Measurements from ENCODE around the gene ACADVL.

Gene ACADVL

DNA sequence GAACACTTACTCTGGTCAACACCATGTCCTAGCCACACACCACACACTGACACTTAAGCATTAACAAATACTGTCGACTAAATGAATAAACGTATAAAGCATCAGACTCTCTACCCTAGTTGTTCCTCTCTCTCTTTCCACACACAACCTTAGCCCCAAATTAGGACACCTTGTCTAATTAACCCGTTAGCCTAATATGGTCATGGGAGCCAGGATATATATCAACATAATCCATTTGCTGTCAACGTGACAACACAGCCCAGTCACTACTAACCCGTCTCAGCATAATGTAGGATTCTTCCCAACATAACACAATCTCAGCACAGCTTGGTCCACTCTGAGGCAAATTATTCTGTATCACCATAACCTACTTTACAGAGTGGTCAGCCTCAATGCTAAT is 12.4 kb downstream of the ACADVL start:
- DNase-seq (ENCODE audit: low spot score), result no peak
- H2AK5ac ChIP-seq (ENCODE audit: low read depth, low read length), result no peak overlapping the region
- H3K4me3 ChIP-seq (ENCODE audit: low read length in 2 of 2), result peak overlapping the region in 1 of 2 donors; percentile 97
- H2BK120ac ChIP-seq (ENCODE audit: low read depth, low read length), result no peak overlapping the region
- no peak overlapping the region for H3K18ac ChIP-seq (ENCODE audit: low read length)
- no peak overlapping the region for H4K8ac ChIP-seq (ENCODE audit: low read depth, low read length)
- no peak overlapping the region for H2AFZ ChIP-seq (ENCODE audit: low read length)
- H3K27me3 ChIP-seq (ENCODE audit: control insufficient read depth in 3 of 3, insufficient read depth in 3 of 3, low read depth in 1 of 3, low read length in 3 of 3), result no peaks in the 10 kb centered on the region
- no CpG with 5 or more reads among the region's 5 CpGs for WGBS, 2 donors (ENCODE audit: extremely low coverage in 2 of 2, insufficient read length in 2 of 2, insufficient replicate concordance in 1 of 2)
- H3K9ac ChIP-seq (ENCODE audit: low read depth, low read length, poor library complexity), result no peak overlapping the region
- peaks cover 26% of the 10 kb centered on the region for H3K79me1 ChIP-seq (ENCODE audit: low read depth, low read length)
- no peak overlapping the region for H3K4me2 ChIP-seq (ENCODE audit: insufficient read depth, low read length, poor library complexity, severe bottlenecking)
- H3K23ac ChIP-seq (ENCODE audit: low read depth, low read length, poor library complexity), result no peak overlapping the region
- H3K36me3 ChIP-seq (replicated peaks in 1 of 2; ENCODE audit: control insufficient read depth in 2 of 2, insufficient read depth in 2 of 2, low read length in 2 of 2), result peaks cover 57 to 75% of the 10 kb centered on the region in 2 donors
- H2BK5ac ChIP-seq (ENCODE audit: low read length), result no peak overlapping the region
- no peak overlapping the region for H3K4ac ChIP-seq (ENCODE audit: low read length)
- no peak overlapping the region for H4K91ac ChIP-seq (ENCODE audit: low read depth, low read length, poor library complexity)
- H3K9me3 ChIP-seq (replicated peaks in 1 of 2; ENCODE audit: control insufficient read depth in 2 of 2, insufficient read depth in 1 of 2, low read depth in 1 of 2, low read length in 2 of 2), result no peaks in the 10 kb centered on the region
- H3K27ac ChIP-seq (replicated peaks; ENCODE audit: low read length), result no peak overlapping the region
- H2BK15ac ChIP-seq (ENCODE audit: low read length), result no peak overlapping the region
- H2BK12ac ChIP-seq (ENCODE audit: low read length), result no peak overlapping the region
- peaks cover 11 to 16% of the 10 kb centered on the region in 2 donors for H3K4me1 ChIP-seq (ENCODE audit: control insufficient read depth in 2 of 2, insufficient read depth in 1 of 2, low read depth in 1 of 2, low read length in 2 of 2)
- H3K14ac ChIP-seq (ENCODE audit: low read length), result no peak overlapping the region

- peaks cover 47 to 64% of the 10 kb centered on the region in 2 donors for H3K36me3 ChIP-seq (replicated peaks in 1 of 2; ENCODE audit: control insufficient read depth in 2 of 2, insufficient read depth in 2 of 2, low read length in 2 of 2)
- H3K4me3 ChIP-seq (ENCODE audit: low read length in 2 of 2), result peak overlapping the region; percentile 82 to 97
- H3K9ac ChIP-seq (ENCODE audit: low read depth, low read length, poor library complexity), result peak overlapping the region; percentile 96
- H2BK12ac ChIP-seq (ENCODE audit: low read length), result no peak overlapping the region
- no peak overlapping the region for H4K8ac ChIP-seq (ENCODE audit: low read depth, low read length)
- H3K27me3 ChIP-seq (ENCODE audit: control insufficient read depth in 3 of 3, insufficient read depth in 3 of 3, low read depth in 1 of 3, low read length in 3 of 3), result no peaks in the 10 kb centered on the region
- no peak overlapping the region for H3K4ac ChIP-seq (ENCODE audit: low read length)
- peak overlapping the region; percentile 86 for H3K14ac ChIP-seq (ENCODE audit: low read length)
- no peak overlapping the region for H2BK15ac ChIP-seq (ENCODE audit: low read length)
- no peak for DNase-seq (ENCODE audit: low spot score)
- H4K91ac ChIP-seq (ENCODE audit: low read depth, low read length, poor library complexity), result no peak overlapping the region
- peak overlapping the region; percentile 77 for H2AK5ac ChIP-seq (ENCODE audit: low read depth, low read length)
- no peak overlapping the region for H2BK120ac ChIP-seq (ENCODE audit: low read depth, low read length)
- peak overlapping the region; percentile 100 for H3K23ac ChIP-seq (ENCODE audit: low read depth, low read length, poor library complexity)
- peak overlapping the region; percentile 98 for H2BK5ac ChIP-seq (ENCODE audit: low read length)
- peak overlapping the region; percentile 93 for H2AFZ ChIP-seq (ENCODE audit: low read length)
- peak overlapping the region; percentile 78 for H3K4me2 ChIP-seq (ENCODE audit: insufficient read depth, low read length, poor library complexity, severe bottlenecking)
- H3K79me1 ChIP-seq (ENCODE audit: low read depth, low read length), result peaks cover 27% of the 10 kb centered on the region
- no CpG with 5 or more reads among the region's 9 CpGs for WGBS, 2 donors (ENCODE audit: extremely low coverage in 2 of 2, insufficient read length in 2 of 2, insufficient replicate concordance in 1 of 2)
- H3K4me1 ChIP-seq (ENCODE audit: control insufficient read depth in 2 of 2, insufficient read depth in 1 of 2, low read depth in 1 of 2, low read length in 2 of 2), result peaks cover 15 to 21% of the 10 kb centered on the region in 2 donors
- H3K9me3 ChIP-seq (replicated peaks in 1 of 2; ENCODE audit: control insufficient read depth in 2 of 2, insufficient read depth in 1 of 2, low read depth in 1 of 2, low read length in 2 of 2), result no peaks in the 10 kb centered on the region
- peak overlapping the region; percentile 96 for H3K18ac ChIP-seq (ENCODE audit: low read length)
- H3K27ac ChIP-seq (replicated peaks; ENCODE audit: low read length), result peak overlapping the region; percentile 90
Measured at GRCh38 chr17:7233701-7234082, 14.0 kb downstream of the ACADVL start.

DNA sequence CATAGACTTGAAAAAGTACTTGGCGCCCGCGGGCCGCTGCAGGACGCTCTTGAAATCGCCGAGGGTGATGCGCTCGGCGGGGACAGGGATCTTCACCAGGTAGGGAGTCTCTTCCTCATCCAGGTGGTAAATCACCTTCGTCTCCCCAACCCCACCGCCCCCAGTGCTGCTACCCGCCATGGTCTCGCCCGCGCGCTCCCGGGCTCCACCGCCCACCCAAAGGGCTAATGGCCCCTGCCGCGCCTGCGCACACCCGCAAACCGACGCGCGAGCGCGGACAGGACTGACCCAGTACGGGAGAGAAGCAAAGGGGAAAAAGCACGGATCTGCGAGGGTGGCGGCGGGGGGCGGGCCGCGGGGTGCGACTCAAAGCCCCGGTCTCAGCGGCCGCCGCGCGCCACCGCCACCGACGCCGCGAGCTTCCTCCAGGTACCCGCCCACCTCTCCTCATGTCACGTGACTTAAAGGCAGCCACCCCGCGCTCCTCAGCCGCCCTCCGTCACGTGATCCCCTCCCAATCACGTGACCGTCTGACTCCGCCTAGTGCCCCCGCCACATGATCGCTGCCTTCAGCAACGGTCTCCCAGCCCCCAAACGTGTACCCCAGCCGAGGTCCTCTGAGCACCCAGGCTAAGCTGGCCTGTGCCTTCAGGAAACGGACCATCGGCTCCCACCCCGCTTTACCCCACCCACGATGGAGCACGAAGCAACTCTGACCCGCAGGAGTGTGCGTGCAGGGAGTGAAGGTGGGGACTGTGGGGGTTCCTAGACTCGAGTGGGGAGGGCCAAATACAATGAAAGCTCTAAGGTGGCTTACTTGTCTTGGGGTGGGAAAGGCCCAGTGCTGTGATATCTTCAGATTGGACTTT is 14.6 kb downstream of the ACADVL start, which contains the start of gene DVL2:
Gene DVL2 (minus strand): TSS at position 435 of the 869 bp plus-strand sequence. CDS start 255 bp downstream, at position 180.
- no peaks in the 10 kb centered on the region for H3K27me3 ChIP-seq (ENCODE audit: control insufficient read depth in 3 of 3, insufficient read depth in 3 of 3, low read depth in 1 of 3, low read length in 3 of 3)
- no peaks in the 10 kb centered on the region for H3K9me3 ChIP-seq (replicated peaks in 1 of 2; ENCODE audit: control insufficient read depth in 2 of 2, insufficient read depth in 1 of 2, low read depth in 1 of 2, low read length in 2 of 2)
- H4K8ac ChIP-seq (ENCODE audit: low read depth, low read length), result no peak within 1 kb of the TSS
- peaks cover 15 to 21% of the 10 kb centered on the region in 2 donors for H3K4me1 ChIP-seq (ENCODE audit: control insufficient read depth in 2 of 2, insufficient read depth in 1 of 2, low read depth in 1 of 2, low read length in 2 of 2)
- no peak within 1 kb of the TSS for H2BK12ac ChIP-seq (ENCODE audit: low read length)
- peak within 1 kb of the TSS; percentile 90 for H3K27ac ChIP-seq (replicated peaks; ENCODE audit: low read length)
- H3K79me1 ChIP-seq (ENCODE audit: low read depth, low read length), result peaks cover 24% of the 10 kb centered on the region
- peak within 1 kb of the TSS; percentile 98 for H2BK5ac ChIP-seq (ENCODE audit: low read length)
- peak within 1 kb of the TSS; percentile 96 for H3K18ac ChIP-seq (ENCODE audit: low read length)
- no CpG with 5 or more reads among the region's 72 CpGs for WGBS, 2 donors (ENCODE audit: extremely low coverage in 2 of 2, insufficient read length in 2 of 2, insufficient replicate concordance in 1 of 2)
- peak within 1 kb of the TSS; percentile 86 for H3K14ac ChIP-seq (ENCODE audit: low read length)
- peak within 1 kb of the TSS; percentile 77 for H2AK5ac ChIP-seq (ENCODE audit: low read depth, low read length)
- H4K91ac ChIP-seq (ENCODE audit: low read depth, low read length, poor library complexity), result no peak within 1 kb of the TSS
- peaks cover 41 to 58% of the 10 kb centered on the region in 2 donors for H3K36me3 ChIP-seq (replicated peaks in 1 of 2; ENCODE audit: control insufficient read depth in 2 of 2, insufficient read depth in 2 of 2, low read length in 2 of 2)
- H2AFZ ChIP-seq (ENCODE audit: low read length), result peak within 1 kb of the TSS; percentile 93
- peak within 1 kb of the TSS; percentile 100 for H3K23ac ChIP-seq (ENCODE audit: low read depth, low read length, poor library complexity)
- H3K4ac ChIP-seq (ENCODE audit: low read length), result no peak within 1 kb of the TSS
- peak within 1 kb of the TSS; percentile 82 to 97 for H3K4me3 ChIP-seq (ENCODE audit: low read length in 2 of 2)
- peak within 1 kb of the TSS; percentile 78 for H3K4me2 ChIP-seq (ENCODE audit: insufficient read depth, low read length, poor library complexity, severe bottlenecking)
- peak within 1 kb of the TSS; percentile 70 for H2BK15ac ChIP-seq (ENCODE audit: low read length)
- peak within 1 kb of the TSS; percentile 96 for H3K9ac ChIP-seq (ENCODE audit: low read depth, low read length, poor library complexity)
- no peak within 1 kb of the TSS for H2BK120ac ChIP-seq (ENCODE audit: low read depth, low read length)
- peak; percentile 92 for DNase-seq (ENCODE audit: low spot score)

Measured in neuronal stem cell (in vitro differentiated cells).